GM18526 (cell line): Measurements from ENCODE around the gene F7.

Source experiments
- POLR2A ChIP-seq: IDR thresholded peaks from 3 replicates; pipeline ENCODE4 v1.6.1; 2011; ENCODE audit not compliant: insufficient read length; ENCODE audit errors: extremely low read depth

Gene F7

DNA sequence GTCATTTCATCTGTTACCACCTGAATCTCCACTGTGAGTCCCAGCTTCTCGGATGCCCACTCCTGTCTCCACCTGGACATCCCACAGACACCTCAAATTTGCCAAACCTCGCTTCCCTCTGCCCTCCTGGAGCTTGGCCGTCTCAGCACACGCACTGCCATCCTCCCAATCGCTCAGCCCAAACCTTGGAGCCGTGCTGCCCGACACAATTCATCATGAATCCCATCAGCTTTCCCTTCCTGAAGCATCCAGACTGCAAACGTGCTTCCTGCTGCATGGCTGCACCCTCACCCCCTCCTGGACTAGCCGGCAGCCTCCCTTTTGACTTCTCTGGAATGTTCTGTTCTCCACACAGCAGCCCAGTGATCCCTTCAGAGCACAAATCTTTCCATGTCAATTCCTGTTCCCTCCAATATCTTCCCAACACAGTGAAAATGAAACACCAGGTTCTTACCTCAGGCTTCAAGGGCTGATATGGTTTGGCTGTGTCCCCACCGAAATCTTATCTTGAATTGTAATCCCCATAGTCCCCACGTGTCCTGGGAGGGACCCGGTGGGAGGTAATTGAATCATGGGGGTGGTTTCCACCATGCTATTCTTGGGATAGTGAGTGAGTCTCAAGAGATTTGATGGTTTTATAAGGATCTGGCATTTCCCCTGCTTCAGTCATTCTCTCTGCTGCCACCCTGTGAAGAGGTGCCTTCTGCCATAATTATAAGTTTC is 51.8 kb downstream of the F7 start:
- no peak for TF ChIP-seq POLR2A

DNA sequence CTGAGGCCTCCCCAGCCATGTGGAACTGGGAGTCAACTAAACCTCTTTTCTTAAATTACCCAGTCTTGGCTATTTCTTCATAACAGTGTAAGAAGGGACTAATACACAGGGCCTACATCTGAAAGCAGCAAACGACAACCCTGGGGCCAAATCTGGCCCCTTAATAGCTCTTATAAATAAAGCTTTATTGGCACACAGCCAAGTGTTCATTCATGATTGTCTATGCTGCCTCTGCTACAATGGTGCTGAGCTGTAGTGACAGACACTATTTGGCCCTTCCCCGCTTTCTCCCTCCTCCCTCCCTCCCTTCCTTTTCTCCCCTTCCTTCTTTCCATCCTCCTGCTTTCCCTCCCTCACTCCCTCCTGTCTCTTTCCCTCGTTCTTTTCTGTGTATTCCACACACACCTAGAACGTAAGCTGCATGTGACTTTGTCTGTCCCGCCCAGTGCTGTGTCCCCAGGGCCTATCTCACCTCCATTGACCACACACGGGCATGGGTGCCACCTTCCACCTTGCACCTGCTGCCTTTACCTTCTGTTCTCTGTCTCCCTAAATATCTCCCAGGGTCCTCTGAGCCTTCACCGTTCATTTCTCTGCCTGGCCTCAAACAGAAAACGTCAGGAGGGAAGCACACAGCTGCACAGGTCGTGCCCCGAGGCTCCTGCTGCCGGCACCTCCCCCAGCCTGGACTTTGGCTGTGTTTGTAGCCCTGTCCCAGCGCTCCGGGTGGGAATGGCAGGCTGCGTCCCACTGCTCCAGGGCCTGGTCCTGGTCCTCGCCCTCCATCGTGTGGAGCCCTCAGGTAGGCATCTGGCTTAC is 52.5 kb downstream of the F7 start, which contains the start of gene PROZ:
Gene PROZ (plus strand): TSS at position 720 of the 819 bp plus-strand sequence. CDS start 13 bp downstream, at position 733.
- TF ChIP-seq POLR2A = no peak

DNA sequence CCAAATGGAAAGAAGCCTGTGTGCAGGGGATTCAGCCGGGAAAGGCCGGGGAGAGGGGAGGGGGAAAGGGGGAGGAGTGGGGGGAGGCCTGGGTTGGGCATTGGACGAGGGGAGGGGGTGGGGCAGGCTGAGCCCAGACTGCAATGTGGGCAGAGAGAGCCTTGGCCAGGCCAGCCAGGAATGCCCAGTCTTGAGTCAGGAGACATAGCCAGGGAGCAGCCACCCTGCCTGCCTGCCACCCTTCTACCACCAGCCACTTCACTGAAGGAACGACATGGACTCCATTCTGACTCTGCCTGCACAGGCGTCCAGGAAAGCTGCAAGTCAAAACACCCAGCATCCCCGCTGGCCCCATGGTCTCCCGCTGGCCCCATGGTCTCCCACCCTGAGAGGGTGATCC is 53.4 kb downstream of the F7 start:
- no peak for TF ChIP-seq POLR2A

DNA sequence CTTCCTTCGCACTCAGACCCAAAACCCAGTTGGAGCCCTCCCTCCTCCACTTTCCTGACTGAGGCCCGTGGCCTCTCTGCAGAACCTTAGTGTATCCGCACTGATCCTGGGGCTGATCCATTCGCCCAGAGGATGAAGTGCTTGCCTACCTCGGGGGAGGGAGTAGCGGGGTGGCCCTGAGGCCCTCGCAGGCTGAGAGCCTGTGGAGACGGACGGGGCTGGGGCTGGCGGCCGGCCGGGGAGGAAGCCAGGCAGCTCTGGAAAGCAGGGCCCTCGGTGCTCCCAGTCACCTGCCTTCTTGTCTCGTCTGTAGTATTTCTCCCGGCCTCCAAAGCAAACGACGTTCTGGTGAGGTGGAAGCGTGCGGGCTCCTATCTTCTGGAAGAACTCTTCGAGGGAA is 54.1 kb downstream of the F7 start:
- TF ChIP-seq POLR2A = no peak

DNA sequence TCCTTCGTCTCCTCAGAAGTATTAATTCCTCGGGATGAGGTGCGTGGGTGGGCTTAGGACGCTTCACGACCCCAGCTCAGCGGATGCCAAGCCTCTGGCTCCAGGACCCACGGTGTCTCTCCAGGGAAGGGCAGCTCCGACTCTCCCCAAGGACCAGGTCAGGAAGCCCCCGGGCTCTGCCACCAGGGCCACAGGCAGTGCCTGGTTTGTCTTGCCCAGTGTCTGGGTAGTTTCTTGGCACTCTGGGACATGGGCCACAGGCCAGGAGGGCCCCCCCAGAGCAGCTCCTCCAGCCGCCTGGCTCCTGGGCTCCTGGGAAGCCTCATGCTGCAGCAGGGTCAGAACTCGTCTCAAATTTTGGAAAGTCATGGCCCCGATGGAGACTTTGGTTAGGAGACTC is 55.4 kb downstream of the F7 start:
- no peak for TF ChIP-seq POLR2A

DNA sequence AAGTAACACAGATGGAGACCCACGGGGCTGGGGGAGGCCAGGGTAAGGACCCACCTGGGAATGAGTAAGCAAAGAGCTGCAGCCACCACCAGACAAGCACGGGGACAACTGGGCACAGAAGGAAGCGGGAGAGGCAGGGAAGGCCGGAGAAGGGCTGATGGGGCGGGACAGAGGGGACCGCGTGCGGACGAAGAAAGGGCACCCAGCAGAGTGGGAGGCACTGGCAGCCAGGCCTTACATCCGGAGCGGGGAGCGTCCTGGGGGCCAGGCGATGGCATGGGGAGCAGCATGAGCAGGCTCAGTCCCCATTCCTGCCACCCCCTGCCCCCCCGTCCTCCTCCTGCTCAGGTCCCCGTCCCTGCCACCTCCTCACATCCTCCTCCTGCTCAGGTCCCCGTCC is 55.8 kb downstream of the F7 start:
- no peak for TF ChIP-seq POLR2A

DNA sequence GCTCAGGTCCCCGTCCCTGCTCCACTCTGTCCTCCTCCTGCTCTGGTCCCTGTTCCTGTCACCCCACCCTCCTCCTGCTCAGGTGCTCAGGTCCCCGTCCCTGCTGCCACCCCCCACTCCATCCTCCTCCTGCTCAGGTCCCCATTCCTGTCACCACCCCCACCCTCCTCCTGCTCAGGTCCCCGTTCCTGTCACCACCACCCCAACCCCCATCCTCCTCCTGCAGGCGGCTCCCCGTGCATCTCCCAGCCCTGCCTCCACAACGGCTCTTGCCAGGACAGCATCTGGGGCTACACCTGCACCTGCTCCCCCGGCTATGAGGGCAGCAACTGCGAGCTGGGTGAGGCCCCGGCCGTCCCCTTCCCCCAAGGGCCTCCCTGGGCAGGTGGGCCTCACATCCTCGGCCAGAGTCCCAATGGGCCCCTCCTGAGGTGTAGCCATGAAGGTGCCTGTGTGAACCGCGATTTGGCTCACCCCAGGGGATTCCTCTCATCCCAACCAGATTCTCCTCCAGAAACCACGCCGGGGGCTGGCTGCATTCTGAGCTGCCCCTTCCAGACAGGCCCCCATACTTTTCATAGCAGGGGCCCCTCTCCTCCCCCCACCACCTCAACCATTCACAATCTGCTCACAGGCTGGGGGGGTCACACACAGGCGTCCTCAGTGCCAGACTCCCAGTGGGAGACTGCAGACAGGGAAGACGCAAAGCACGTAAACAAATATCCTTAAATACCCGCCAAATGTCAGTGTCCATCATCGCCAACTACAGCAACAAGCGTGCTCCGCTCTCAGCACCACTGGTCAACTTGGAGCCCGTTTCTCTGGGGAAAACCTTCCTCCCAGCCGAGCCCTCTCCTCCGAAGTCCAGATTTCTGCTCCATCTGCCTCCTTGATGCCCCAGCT is 57.4 kb downstream of the F7 start:
- no peak for TF ChIP-seq POLR2A

DNA sequence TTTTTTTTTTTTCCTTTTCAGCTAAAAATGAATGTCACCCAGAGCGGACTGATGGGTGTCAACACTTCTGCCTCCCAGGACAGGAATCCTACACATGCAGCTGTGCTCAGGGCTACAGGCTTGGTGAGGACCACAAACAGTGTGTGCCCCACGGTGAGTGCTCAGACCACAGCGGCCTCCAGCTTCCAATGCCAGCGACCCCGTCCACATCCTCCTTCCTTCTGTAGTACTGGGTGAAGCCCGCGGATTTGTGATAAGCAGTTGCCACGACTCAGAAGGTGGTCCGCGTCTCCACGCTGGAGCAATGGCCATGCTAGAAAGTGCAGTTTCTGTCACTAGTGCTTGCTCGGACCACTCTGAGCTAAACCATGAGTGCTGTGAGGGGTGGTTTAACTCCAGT is 58.9 kb downstream of the F7 start:
- TF ChIP-seq POLR2A = no peak

DNA sequence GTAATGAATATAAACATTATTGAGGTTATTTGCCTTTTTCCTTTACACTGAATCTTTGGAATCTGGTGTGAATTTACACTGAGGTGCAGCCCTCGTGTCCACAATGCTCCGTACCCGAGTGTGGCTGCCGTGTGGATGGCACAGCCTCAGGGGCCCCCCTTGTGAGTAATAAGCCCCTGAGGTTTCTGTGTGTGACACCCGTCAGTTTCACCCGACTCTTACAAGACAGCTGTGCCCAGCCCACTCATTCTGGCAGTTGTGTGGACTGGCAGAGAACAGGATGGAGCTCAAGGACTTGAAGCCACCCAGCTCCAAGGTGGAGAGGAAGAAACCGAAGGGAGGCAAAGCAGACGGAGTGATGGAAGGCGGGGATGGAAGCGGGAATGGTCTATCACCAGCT is 60.7 kb downstream of the F7 start:
- TF ChIP-seq POLR2A = no peak

DNA sequence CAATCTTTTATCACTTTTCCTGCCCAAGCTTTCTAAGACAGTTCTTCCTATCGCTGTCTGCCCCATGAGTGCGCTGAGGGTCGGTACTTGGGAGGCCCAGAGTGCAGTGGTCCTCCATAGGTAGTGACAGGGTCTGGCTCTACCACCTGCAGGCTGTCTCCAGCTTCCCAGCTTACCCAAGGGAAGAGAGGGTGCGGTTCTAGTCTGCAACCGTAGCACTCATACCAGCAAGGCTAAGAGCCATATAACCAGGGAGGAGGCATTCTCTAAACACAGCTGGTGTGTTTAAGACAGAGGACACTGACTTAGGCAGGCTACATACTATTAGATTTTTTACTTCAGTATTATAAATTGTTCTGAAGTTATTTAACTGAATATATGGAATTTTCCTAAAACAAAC is 61.1 kb downstream of the F7 start:
- no peak for TF ChIP-seq POLR2A

DNA sequence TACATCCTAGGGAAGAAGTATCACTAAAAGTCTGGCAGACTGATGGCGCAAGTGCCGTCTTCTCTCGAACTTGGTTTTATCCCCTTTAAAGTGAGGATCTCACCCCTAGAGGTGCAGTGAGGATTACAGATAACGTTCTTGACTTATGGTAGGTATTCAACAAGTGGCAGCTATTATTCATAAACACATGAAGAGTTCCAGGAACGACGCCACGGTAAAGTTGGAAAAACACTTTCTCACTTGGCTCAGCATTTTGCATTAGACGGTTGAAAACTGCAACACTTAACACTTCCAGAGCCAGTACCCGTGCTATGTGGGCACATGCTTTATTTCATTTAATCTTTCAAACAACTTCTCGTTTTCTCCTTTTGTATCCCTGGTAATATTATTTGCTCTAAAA is 61.6 kb downstream of the F7 start:
- TF ChIP-seq POLR2A = no peak

DNA sequence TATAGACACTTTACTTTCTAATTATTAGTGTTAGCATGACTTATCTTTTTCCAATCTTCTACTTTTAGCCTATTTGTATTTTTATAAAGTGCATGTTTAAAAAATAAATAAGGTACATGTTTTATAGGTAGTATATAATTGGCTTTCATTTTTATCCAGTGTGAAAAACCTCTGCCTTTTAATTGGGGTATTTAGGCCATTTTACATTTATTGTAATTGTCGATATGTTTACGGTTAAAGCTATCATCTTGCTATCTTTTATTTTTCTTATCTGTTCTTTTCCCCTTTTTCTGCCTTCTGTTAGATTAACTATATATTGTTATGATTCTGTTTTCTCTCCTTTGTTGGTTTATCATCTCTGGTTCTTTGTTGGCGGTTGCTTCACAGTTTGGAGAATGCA is 62.0 kb downstream of the F7 start:
- no peak for TF ChIP-seq POLR2A

DNA sequence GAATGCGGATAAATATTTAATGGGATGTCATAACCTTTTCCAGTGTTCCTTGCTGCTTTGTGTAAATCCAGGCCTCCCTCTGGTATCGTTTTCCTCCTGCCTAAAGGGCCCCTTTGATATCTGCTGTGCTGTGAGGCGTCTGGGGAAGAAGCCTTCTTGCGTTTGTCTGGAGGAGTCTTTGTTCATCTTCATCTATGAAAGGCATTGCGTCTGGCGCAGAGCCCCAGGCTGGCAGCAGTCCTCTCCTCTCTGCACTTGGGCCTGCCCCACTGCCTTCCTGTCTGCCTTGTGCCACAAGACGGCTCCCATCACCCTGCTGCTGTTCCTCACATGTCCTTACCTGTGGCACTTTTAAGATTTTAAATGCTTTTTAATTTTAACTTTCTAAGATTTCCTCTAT is 62.6 kb downstream of the F7 start:
- TF ChIP-seq POLR2A = no peak

DNA sequence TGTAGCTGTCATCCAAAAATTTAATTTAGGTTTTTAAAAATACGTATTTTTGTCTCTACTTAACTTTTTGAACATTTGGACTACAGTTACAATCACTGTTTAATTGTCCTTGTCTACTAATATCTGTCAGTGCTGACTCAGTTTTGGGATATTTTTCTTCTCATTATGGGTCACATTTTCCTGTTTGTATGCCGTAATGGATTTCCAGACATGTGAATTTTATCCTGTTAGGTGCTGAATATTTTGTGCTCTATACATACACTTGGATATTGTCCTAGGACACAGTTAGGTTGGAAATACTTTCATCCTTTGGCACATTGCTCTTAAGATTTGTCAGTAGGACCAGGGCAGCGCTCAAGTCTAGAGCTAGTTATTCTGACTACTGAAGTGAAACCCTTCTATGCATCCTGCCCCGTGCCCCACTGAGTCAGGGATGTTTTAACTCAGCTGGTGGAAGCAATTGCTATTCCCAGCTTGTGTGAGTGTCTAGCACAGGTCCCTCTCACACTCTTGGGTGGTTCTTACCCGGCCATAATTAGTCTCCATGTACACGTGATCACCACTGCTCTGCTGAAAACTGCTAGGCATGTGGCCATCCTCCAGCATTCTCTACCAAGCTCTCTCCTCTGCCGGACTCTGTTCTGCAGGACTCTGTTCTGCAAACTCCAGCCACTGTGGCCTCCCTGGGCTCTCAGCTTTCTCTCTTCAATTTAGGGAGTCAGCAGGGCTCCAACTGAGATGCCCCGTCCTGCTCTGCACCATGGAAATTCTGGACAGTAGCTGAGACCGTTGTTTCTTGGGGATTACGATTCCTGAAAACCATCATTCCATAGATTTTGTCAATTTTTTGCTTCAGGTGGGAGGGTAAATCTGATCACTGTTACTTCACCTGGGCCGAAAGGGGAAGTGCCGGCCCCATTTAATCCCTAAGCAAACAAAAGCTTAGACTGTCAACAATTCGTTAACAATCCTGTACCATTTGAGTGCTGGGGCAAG is 64.0 kb downstream of the F7 start:
- TF ChIP-seq POLR2A = no peak
